Measurements from ENCODE around the gene TMEM269.

Gene TMEM269

DNA sequence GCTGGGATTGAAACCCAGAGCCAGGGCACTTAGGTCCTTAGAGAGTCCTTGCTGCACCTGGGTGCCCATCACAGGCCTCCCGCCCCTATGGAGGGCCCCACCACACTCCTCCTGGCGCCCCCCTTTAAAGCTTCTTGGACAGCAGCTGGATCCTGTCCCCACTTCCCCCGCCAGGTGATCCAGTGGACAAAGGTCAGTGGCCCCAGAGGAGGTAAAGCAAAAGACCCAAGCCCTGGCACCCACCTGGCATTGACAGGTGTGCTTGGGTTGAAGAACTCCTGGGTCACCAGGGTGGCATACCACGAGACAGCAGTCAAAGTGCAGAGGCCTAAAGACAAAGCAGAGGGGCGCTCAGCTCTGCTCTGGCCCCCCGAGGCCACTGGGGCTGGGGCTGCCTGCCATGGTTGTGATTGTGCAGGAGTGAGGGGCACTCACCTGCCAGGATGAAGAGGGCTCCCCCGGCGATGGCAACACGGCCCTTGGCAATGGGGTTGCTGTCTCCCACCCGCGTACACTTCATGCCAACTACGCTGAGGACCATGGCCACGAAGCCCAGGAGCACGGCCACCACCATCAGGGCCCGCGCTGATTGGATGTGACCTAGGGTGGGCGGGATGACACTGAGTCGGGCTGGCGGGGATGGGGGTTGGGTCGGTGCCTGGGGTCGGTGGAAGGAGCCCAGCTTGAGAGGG, 46.7 kb upstream of the TMEM269 start:
- no peak for TF ChIP-seq GABPA (IDR thresholded peaks at IDR 0.05; ENCODE audit: low read depth)
- TF ChIP-seq POLR2AphosphoS5 (IDR thresholded peaks at IDR 0.05; ENCODE audit: low read depth) = no peak
- TF ChIP-seq, protein P1, sequence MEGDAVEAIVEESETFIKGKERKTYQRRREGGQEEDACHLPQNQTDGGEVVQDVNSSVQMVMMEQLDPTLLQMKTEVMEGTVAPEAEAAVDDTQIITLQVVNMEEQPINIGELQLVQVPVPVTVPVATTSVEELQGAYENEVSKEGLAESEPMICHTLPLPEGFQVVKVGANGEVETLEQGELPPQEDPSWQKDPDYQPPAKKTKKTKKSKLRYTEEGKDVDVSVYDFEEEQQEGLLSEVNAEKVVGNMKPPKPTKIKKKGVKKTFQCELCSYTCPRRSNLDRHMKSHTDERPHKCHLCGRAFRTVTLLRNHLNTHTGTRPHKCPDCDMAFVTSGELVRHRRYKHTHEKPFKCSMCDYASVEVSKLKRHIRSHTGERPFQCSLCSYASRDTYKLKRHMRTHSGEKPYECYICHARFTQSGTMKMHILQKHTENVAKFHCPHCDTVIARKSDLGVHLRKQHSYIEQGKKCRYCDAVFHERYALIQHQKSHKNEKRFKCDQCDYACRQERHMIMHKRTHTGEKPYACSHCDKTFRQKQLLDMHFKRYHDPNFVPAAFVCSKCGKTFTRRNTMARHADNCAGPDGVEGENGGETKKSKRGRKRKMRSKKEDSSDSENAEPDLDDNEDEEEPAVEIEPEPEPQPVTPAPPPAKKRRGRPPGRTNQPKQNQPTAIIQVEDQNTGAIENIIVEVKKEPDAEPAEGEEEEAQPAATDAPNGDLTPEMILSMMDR (IDR thresholded peaks at IDR 0.05; ENCODE audit: insufficient read depth, low read length) = no peak
- TF ChIP-seq SPI1 (IDR thresholded peaks at IDR 0.05; ENCODE audit: borderline replicate concordance, low read depth) = no peak
- H3K4me3 ChIP-seq (replicated peaks; ENCODE audit: insufficient read depth, low read length) = no peak overlapping the region
- no peak for DNase-seq (ENCODE audit: low read depth in 1 of 2, low spot score in 1 of 2)
- no peaks in the 10 kb centered on the region for H3K27me3 ChIP-seq (ENCODE audit: insufficient read depth, poor library complexity, severe bottlenecking)
- no peak overlapping the region; the same call in 1 of the 2 replicates for H3K27ac ChIP-seq (replicated peaks)

DNA sequence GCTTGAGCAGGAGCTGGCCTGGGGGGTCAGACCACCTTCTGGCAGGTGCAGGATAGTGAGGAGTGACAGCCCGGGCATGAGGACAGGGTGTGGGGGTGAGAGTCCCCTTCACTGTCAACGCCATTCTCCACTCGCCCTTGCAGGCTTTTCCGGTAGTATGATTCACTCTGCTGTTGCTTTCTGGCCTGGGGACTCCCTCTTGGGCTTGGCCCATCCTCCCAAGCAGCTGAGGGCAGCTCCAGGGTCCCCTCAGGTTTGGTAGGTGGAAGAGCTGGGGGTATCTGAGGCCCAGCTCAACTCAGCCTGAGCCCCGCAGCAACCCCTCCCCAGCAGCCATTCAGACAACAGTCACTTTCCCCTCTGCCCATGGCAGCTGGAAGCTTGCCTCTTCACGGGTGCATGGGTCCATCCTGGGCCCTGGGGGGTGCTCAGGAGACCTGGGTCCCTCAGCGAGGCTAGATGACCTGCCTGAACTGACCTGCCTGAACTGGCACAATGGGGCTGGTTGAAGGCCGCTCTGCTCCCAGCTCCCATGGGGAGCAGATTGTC, 46.0 kb upstream of the TMEM269 start:
- no peak overlapping the region for H3K27ac ChIP-seq (replicated peaks)
- TF ChIP-seq, protein P2, sequence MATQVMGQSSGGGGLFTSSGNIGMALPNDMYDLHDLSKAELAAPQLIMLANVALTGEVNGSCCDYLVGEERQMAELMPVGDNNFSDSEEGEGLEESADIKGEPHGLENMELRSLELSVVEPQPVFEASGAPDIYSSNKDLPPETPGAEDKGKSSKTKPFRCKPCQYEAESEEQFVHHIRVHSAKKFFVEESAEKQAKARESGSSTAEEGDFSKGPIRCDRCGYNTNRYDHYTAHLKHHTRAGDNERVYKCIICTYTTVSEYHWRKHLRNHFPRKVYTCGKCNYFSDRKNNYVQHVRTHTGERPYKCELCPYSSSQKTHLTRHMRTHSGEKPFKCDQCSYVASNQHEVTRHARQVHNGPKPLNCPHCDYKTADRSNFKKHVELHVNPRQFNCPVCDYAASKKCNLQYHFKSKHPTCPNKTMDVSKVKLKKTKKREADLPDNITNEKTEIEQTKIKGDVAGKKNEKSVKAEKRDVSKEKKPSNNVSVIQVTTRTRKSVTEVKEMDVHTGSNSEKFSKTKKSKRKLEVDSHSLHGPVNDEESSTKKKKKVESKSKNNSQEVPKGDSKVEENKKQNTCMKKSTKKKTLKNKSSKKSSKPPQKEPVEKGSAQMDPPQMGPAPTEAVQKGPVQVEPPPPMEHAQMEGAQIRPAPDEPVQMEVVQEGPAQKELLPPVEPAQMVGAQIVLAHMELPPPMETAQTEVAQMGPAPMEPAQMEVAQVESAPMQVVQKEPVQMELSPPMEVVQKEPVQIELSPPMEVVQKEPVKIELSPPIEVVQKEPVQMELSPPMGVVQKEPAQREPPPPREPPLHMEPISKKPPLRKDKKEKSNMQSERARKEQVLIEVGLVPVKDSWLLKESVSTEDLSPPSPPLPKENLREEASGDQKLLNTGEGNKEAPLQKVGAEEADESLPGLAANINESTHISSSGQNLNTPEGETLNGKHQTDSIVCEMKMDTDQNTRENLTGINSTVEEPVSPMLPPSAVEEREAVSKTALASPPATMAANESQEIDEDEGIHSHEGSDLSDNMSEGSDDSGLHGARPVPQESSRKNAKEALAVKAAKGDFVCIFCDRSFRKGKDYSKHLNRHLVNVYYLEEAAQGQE (IDR thresholded peaks at IDR 0.05; ENCODE audit: insufficient replicate concordance, low read depth) = no peak
- no peak for TF ChIP-seq POLR2AphosphoS5 (IDR thresholded peaks at IDR 0.05; ENCODE audit: low read depth)
- no peak for TF ChIP-seq GABPA (IDR thresholded peaks at IDR 0.05; ENCODE audit: low read depth)
- TF ChIP-seq, protein P1 (IDR thresholded peaks at IDR 0.05; ENCODE audit: insufficient read depth, low read length) = no peak
- no peak for TF ChIP-seq SPI1 (IDR thresholded peaks at IDR 0.05; ENCODE audit: borderline replicate concordance, low read depth)
- H3K27me3 ChIP-seq (ENCODE audit: insufficient read depth, poor library complexity, severe bottlenecking) = no peaks in the 10 kb centered on the region
- no peak overlapping the region for H3K4me3 ChIP-seq (replicated peaks; ENCODE audit: insufficient read depth, low read length)
- no peak for DNase-seq (ENCODE audit: low read depth in 1 of 2, low spot score in 1 of 2)

DNA sequence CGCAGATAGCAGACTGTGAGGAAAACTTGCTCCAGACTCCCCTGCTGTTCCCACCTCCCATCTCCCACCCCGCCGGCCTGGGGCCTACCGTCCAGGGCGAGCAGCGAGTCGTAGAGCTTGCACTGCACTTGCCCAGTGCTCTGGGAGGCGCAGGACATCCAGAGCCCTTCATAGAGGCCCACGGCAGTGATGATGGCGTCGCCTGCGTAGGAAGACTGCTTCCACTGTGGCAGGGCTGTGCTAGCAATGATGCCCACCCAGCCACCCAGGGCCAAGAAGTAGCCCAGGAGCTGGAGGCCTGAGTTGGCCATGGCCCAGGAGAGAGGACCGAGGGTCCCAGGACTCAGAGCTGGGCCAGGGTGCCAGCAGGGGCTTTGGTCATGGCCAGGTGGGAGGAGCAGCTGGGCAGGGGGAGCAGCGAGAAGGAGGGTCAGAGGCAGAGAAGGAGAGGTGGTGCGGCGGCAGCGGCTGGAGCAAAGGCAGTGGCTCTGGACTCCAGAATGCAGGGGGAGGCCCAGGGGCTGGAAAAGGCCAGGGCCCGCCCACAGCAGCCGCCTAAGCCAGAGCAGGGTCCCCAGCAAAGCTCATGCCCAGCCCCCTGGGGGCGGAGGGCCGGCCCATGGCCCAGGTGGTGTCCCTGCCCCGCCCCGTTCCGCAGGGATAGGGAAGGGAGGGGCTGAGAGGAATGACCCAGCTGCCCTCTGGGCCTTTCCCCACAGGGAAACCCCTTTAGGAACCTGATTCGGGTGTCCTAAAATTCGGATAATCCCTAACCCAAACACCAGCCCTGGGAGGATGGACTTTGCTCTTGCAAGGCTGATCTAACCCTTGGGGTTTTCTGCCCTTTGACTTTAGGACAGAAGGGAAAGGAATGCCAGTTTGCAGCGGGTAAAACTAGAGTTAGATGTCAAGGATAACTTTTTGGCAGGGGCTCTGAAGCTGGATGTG, 44.8 kb upstream of the TMEM269 start, which contains the start of gene CLDN19:
Gene CLDN19, minus strand, starts transcription at position 484 of the 948 bp plus-strand sequence. Its CDS starts 173 bp downstream, at position 311.
- no peak within 1 kb of the TSS for H3K27ac ChIP-seq (replicated peaks)
- no peak within 1 kb of the TSS for H3K4me3 ChIP-seq (replicated peaks; ENCODE audit: insufficient read depth, low read length)

More for the DNA sequence above, 44.8 kb upstream of the TMEM269 start, which contains the start of gene CLDN19:
- DNase-seq (ENCODE audit: low read depth in 1 of 2, low spot score in 1 of 2) = no peak
- no peaks in the 10 kb centered on the region for H3K27me3 ChIP-seq (ENCODE audit: insufficient read depth, poor library complexity, severe bottlenecking)
- TF ChIP-seq POLR2AphosphoS5 (IDR thresholded peaks at IDR 0.05; ENCODE audit: low read depth) (no peak), GABPA (IDR thresholded peaks at IDR 0.05; ENCODE audit: low read depth) (no peak), SPI1 (IDR thresholded peaks at IDR 0.05; ENCODE audit: borderline replicate concordance, low read depth) (no peak)
- TF ChIP-seq, protein P1 (IDR thresholded peaks at IDR 0.05; ENCODE audit: insufficient read depth, low read length) = no peak
- TF ChIP-seq, protein P2 (IDR thresholded peaks at IDR 0.05; ENCODE audit: insufficient replicate concordance, low read depth) = no peak
